Right lobe of liver (tissue), 6 donors: Measurements from ENCODE around the gene TNS3. TPM values are rescaled to one million over a fixed set of nuclear protein-coding genes. Genes with fewer than 3 reads are reported as not detected.

Experiments used
- ATAC-seq, 4 donors: fragments of 200-7000 bp; cut with Tn5 transposase; one replicate each; pipeline ENCODE4 v1.9.1; 2020; ENCODE audit warnings: mild to moderate bottlenecking in 4 of 4, moderate library complexity in 4 of 4
- DNase-seq, 3 donors: peaks; one replicate each; pipeline ENCODE4 v3.0.0-alpha.2; 2020
- H3K27ac ChIP-seq, 3 donors: fragments of 200-600 bp; one replicate each; pipeline ENCODE4 v1.8.0; 2022
- H3K27me3 ChIP-seq, 2 donors: fragments of 200-600 bp; one replicate each; pipeline ENCODE4 v1.8.0; 2022
- H3K36me3 ChIP-seq, 4 donors: fragments of 200-600 bp; sonication (generic) in 1 of 4; one replicate each; pipeline versions ENCODE4 v1.5.1 to v1.8.0; 2017 to 2022; ENCODE audit warnings: control low read depth in 1 of 4
- H3K4me1 ChIP-seq, 4 donors: fragments of 200-600 bp; sonication (generic) in 1 of 4; one replicate each; pipeline versions ENCODE4 v1.5.1 to v1.8.0; 2017 to 2022; ENCODE audit warnings: control low read depth in 1 of 4
- H3K4me3 ChIP-seq, 3 donors: fragments of 200-600 bp; one replicate each; pipeline ENCODE4 v1.8.0; 2022
- H3K9me3 ChIP-seq, 4 donors: fragments of 200-600 bp; sonication (generic) in 1 of 4; one replicate each; pipeline versions ENCODE4 v1.5.1 to v1.8.0; 2017 to 2022; ENCODE audit warnings: control low read depth in 1 of 4
- CTCF ChIP-seq, 4 donors: fragments of 200-600 bp in 3 of 4; fragments of 450-650 bp in 1 of 4; IDR thresholded peaks; one replicate each; pipeline versions ENCODE4 v1.5.1 to v1.8.0; 2016 to 2022; ENCODE audit warnings: antibody characterized with exemption in 4 of 4, mild to moderate bottlenecking in 2 of 4
- POLR2A ChIP-seq: fragments of 450-650 bp; IDR thresholded peaks from one replicate; pipeline ENCODE4 v1.6.1; 2017; ENCODE audit warnings: antibody characterized with exemption, mild to moderate bottlenecking
- WGBS: methylation state at CpG from one replicate; pipeline ENCODE4 v1.1.6; 2018; ENCODE audit warnings: low coverage, low lambda C conversion rate; ENCODE audit not compliant: insufficient coverage; ENCODE audit errors: missing lambda C conversion rate; 5-methylcytosine and 5-hydroxymethylcytosine counted together
- intact Hi-C, 2 donors: fragments of 100-400 bp; cut with DNase I; formaldehyde crosslinking; loops; one replicate each; pipeline versions ENCODE4 v1.11.2 to v1.14.1; 2022
- total RNA-seq, 6 experiments: library from RNA; depleted of rRNA in 2 of 6; stranded (reverse); fragments of >200 nt in 2 of 6; fragmentation: NEBNext Ultra II Directional in 3 of 6; extraction: Animal tissue kit (Norgen Biotek cat#: 25700) in 3 of 6; gene quantifications; one replicate each; pipeline versions ENCODE4 v1.1.0 to v1.2.4, GENCODE V29; 2016 to 2023
- donor health status: DM: no; HTN: yes; CAD: no.
- donor health status: DM: no; HTN: no; CAD: no.
- donor health status: DM: no; HTN: no; CAD: no.
- donor health status: DM: no; HTN: yes; CAD: no.
- donor health status: DM: no; HTN: yes; CAD: no.

The TNS3 gene
- total RNA-seq, 6 experiments from 2014 or later, result 51.2 to 95.0 (median 58.4) TPM

DNA sequence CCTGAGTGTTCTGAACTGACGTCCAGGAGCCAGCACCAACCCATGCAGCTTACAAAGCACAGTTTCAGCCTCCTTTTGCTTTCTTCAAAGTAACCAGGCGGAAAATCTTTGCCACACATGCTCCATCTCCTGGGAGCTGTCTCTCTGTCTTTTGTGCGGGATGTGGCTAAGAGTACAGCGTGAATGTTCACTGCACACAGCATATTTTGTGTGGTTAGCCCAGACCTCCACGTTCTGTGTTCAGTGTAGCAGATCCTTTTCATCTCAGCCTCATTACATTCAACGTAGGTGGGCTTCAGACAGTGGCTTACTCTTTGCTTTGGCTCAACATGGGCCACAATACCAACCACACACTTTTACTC lies 200.8 kb downstream of the TNS3 start:
- Histone ChIP-seq H3K9me3 (no peaks in the 10 kb centered on the region), H3K27ac (no peak overlapping the region), H3K4me3 (no peak overlapping the region), H3K36me3 (peaks cover 0 to 6% (median 2%) of the 10 kb centered on the region in 4 donors), H3K4me1 (peaks cover 0 to 4% (median 0%) of the 10 kb centered on the region in 4 donors), H3K27me3 (no peaks in the 10 kb centered on the region)
- intact Hi-C loops, result no loop called here
- DNase-seq (no peak), ATAC-seq (no peak)
- TF ChIP-seq CTCF (IDR thresholded peaks at IDR 0.05) (no peak), POLR2A (no peak)
- WGBS, result 79% methylated on average over 5 of the region's 6 CpGs

DNA sequence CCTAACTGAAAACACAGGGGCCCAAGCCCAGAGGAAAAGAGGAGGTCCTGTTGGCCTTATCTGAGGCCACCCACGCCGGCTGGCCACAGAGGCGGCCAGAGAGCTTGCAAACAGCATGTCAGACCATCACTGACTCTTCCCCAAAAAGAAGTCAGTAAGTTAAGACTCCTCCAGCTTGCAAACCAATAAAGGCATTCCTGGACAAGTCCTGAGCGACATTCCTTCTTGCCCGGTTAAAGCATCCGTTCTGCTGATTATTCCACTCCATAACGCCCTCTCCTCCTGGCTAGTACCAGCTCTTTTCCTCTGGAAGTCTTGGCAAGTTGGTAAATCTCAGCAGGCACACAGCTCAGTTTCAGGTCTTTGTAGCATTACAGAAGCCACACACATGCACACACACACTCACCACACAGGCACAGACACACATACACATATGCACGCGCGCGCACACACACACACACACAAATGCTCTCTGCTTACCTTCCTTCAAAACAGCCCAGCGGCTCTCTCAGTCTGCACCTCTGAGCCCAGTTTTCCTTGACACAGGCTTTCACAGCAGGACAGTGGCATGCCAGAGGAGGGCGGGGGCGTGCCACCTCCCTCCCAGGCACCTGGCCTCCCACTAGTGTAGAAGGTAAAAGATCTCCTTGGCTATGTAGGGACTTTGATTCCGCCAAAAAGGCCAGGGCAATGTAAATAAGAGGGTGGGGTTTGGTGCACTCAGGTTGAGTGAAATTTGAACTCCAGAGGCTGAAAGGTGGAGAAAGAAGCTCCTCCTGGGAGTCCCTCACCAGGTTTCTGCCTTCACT lies 201.4 kb downstream of the TNS3 start:
- Histone ChIP-seq H3K4me3 (no peak overlapping the region), H3K4me1 (peaks cover 0 to 4% (median 0%) of the 10 kb centered on the region in 4 donors), H3K36me3 (peaks cover 0 to 6% (median 2%) of the 10 kb centered on the region in 4 donors), H3K9me3 (no peaks in the 10 kb centered on the region), H3K27ac (no peak overlapping the region), H3K27me3 (no peaks in the 10 kb centered on the region)
- ATAC-seq, result peak in 2 of 4 donors; percentile 8 to 33
- intact Hi-C loops, result no loop called here
- TF ChIP-seq CTCF (IDR thresholded peaks at IDR 0.05) (no peak), POLR2A (no peak)
- 70% methylated on average over 9 of the region's 15 CpGs for WGBS
- no peak for DNase-seq

- WGBS, result 88% methylated on average over 4 of the region's 20 CpGs
- Histone ChIP-seq H3K9me3 (no peaks in the 10 kb centered on the region), H3K4me1 (peaks cover 0 to 6% (median 0%) of the 10 kb centered on the region in 4 donors), H3K36me3 (peaks cover 0 to 6% (median 2%) of the 10 kb centered on the region in 4 donors), H3K27me3 (no peaks in the 10 kb centered on the region), H3K4me3 (no peak overlapping the region), H3K27ac (no peak overlapping the region)
- intact Hi-C loops, result no loop called here
- DNase-seq (peak in 1 of 3 donors; percentile 41), ATAC-seq (peak; percentile 36 to 60 (median 56))
- TF ChIP-seq POLR2A, result no peak
- TF ChIP-seq CTCF (IDR thresholded peaks at IDR 0.05), result no peak
Measured at GRCh38 chr7:47379629-47380324, 202.1 kb downstream of the TNS3 start.

DNA sequence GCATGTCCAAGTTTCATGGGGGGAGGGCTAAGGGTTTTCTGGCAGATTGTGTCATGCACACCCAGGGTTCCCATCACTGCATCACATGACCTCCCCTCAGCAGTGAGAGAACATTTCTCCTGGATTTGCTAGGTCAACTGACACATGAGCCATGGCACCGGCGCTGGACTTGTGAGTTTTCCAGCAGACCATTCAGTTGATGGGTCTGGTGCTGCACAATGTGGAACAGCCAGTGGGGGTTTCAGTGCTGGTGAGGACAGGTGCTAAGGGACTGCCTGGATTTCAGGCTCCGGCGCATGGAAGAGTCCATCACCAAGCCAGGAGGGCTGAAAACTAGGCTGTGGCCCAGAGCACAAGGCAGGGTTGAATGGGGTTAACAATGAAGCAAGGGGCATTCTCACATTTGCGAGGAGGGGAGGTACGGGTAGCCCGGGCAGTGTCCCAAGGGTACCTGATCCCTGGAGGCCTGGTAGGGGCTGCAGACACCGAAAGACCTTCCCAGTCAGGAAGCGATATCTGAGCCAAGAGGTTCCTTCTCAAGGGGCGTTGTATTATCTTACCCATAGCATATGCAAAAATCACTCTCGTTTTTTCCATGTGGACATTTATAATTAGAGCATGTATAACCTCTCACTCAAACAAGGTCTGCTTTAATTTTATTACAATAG lies 203.0 kb downstream of the TNS3 start:
- peaks cover 0 to 15% (median 0%) of the 10 kb centered on the region in 4 donors for H3K4me1 ChIP-seq
- no peak overlapping the region for H3K4me3 ChIP-seq
- WGBS, result 97% methylated on average over 5 of the region's 11 CpGs
- TF ChIP-seq CTCF (IDR thresholded peaks at IDR 0.05), result no peak
- TF ChIP-seq POLR2A, result no peak
- DNase-seq (no peak), ATAC-seq (no peak)
- no peaks in the 10 kb centered on the region for H3K9me3 ChIP-seq
- peaks cover 0 to 6% (median 2%) of the 10 kb centered on the region in 4 donors for H3K36me3 ChIP-seq
- no peaks in the 10 kb centered on the region for H3K27me3 ChIP-seq
- H3K27ac ChIP-seq, result no peak overlapping the region
- intact Hi-C loops, result no loop called here
